Right ventricle myocardium inferior (tissue), 1 donor: Measurements from ENCODE around the gene FCAR. TPM values are rescaled to one million over a fixed set of nuclear protein-coding genes. Genes with fewer than 3 reads are reported as not detected.
"Not testable (repeated sequence)": the region's sequence is repeated elsewhere in the genome, so short reads cannot be mapped to it uniquely, and the experiment has no call there.

Experiments
- ATAC-seq: fragments of 200-7000 bp; cut with Tn5 transposase; one replicate; pipeline ENCODE4 v1.9.1; 2020; ENCODE audit warnings: mild to moderate bottlenecking, moderate library complexity
- DNase-seq: peaks from one replicate; pipeline ENCODE4 v3.0.0; 2021; ENCODE audit errors: missing footprints
- intact Hi-C: fragments of 100-400 bp; cut with DNase I; formaldehyde crosslinking; loops from one replicate; pipeline ENCODE4 v1.11.0; 2022
- total RNA-seq: library from RNA; stranded (reverse); fragmentation: NEBNext Ultra II Directional; extraction: Animal tissue kit (Norgen Biotek cat#: 25700); gene quantifications from one replicate; pipeline ENCODE4 v1.2.1, GENCODE V29; 2021
- donor health status: DM: no; HTN: yes; CAD: no; lungs with severe emphysema.

Gene FCAR
- total RNA-seq, 1 donor from 2014 or later = 0.27 TPM

DNA sequence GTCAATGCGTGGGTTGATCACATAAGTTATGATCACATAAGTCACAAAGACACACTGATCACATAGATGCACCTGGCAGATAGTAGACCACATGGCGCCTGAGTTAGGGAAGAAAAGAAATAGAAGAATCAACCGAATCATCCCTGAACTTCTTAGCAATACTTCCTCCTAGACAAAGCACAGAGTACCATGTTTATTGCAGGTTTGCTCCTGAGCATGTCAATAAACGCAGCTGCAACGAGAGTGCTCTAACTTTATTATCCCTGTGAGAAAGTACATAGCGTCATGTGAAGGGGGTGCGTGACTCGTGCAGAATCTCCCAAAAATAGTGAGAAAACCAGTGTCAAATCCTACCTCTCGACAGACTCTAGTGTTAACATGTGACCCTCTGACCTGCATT is 49.2 kb downstream of the FCAR start:
- DNase-seq (no peak), ATAC-seq (no peak)
- intact Hi-C loops = no loop called here

DNA sequence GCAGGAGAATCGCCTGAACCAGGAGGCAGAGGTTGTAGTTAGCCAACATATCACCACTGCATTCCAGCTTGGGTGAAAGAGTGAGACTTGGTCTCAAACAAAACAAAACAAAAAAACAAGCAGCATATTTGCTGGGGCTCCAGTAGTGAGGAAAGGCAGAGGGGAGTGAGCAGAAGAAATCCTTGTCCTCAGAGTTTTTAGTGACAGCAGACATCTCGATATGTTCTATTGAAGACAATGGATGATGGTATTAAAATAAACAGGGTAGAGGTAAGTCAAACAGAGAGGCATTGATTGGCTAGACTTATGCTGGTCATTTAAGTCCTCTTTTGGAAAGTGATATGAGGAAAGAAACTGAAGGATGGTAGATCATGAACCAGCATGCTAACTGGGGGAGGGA is 54.3 kb downstream of the FCAR start:
- DNase-seq (no peak), ATAC-seq (no peak)
- intact Hi-C loops = no loop called here

DNA sequence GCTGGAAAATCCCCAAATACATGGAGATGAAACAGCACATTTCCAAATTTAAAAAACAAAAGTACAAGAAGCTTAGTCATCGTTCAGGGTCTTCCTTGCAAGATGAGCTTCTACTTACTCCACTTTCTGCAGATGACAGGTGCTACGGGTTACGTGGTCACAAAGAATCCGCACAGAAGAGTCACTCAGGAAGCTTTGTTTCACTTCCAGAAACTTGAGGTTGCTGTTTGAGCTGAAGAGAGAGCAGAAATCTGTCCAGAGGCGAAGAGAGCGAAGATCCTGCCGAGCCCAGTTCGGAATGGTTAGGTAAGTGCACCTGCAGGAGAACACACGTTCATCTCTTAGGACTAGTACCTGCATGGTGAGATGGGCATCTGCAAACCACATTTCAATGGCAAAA is 63.9 kb downstream of the FCAR start:
- DNase-seq (no peak), ATAC-seq (no peak)
- intact Hi-C loops = no loop called here

DNA sequence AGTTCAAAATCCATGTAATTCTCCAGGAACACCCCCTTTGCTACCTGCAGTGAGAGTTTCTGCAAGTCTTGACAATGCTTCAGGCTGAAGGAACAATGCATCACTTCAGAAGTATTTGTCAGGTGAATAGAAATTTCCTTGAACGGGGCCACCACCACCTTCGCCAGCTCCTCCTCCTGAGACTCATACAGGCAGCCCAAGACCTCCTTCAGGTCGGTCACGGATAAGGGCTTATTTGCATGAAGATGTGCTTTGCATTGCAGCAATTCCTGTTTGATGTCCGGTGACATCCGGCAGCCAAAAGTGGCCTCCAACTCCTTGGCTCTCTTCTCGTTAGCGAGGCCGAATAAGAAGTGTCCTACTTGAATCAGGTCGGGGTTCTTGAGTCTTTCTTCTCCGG is 64.9 kb downstream of the FCAR start:
- intact Hi-C loops = no loop called here
- DNase-seq = no peak
- no peak for ATAC-seq

DNA sequence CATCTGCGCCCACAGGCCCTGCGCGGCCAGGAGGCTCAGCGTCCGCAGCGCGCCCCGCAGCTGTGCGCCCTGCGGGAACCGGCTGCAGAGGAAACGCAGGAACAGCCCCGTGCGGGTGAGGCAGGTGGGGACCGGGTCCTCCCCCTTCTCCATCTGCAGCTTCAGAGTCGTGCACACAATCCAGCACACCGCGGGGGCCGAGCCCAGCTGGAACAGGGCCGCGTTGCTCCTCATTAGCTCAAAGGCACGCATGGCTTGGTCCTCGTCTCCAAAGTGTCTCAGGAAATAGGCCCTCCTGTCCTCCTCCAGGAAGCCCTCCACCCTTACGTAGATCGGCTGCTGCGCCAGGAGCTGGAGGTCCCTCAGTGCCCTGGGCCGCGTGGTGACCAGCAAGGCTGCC is 65.5 kb downstream of the FCAR start:
- ATAC-seq, intact Hi-C loops, DNase-seq: not testable (repeated sequence)

Other genes with a start within 250 kb of the FCAR start
- gene LILRB1, start 243.8 kb upstream of the FCAR start, total RNA-seq = 1.8 TPM
- 5.0 TPM for gene LILRB4, start 211.2 kb upstream of the FCAR start, total RNA-seq
- gene KIR3DL3, start 149.8 kb upstream of the FCAR start, total RNA-seq = not detected
- not detected for gene KIR2DL3, start 135.7 kb upstream of the FCAR start, total RNA-seq
- gene KIR2DL1, start 104.4 kb upstream of the FCAR start, total RNA-seq = not detected
- not detected for gene KIR2DL4, start 70.6 kb upstream of the FCAR start, total RNA-seq
- not detected for gene KIR3DL1, start 57.8 kb upstream of the FCAR start, total RNA-seq
- not detected for gene KIR2DS4, start 41.6 kb upstream of the FCAR start, total RNA-seq
- not detected for gene KIR3DL2, start 23.8 kb upstream of the FCAR start, total RNA-seq
- not detected for gene NCR1, start 31.9 kb downstream of the FCAR start, total RNA-seq
- not detected for gene NLRP7, start 73.3 kb downstream of the FCAR start, total RNA-seq
- gene NLRP2, start 92.1 kb downstream of the FCAR start, total RNA-seq = 0.89 TPM
- gene GP6, start 164.0 kb downstream of the FCAR start, total RNA-seq = 0.49 TPM
- gene RDH13, start 188.9 kb downstream of the FCAR start, total RNA-seq = 47.8 TPM
- gene EPS8L1, start 201.6 kb downstream of the FCAR start, total RNA-seq = 1.9 TPM
- 140 TPM for gene PPP1R12C, start 243.4 kb downstream of the FCAR start, total RNA-seq